RKO (cell line): ENCODE measurements around the gene ALK.

Source experiments
- DNase-seq: peaks from one replicate; pipeline ENCODE4 v3.0.0-alpha.2; 2016; ENCODE audit warnings: low spot score

The ALK gene

GRCh38 chr2:29714333-29714732 is 207.1 kb downstream of the ALK start:
- DNase-seq: no peak

DNA sequence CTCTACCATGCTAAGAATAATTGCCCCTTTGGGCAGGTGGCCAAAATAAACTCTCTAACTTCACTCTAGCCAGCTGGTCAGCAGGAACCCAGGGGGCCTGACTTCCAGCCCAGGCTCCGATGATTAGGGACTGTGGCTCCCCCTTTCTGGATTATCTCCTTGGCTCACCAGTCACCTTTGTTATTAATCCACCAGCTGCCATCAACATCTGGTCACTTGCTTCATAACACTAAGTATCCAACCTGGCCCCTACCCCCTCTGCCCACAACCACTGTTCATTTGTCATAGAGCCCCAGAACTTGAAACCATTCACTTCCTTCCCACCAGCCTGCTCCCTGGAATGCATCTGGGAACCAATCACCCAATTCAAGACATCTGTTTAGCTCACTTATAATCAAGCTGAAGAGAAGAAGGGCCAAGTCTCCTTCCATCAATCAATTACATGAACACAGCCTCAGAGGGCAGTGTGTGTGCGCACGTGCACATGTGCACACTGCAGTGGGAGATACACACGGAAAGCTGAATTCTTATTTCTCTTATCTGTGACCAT is 215.1 kb downstream of the ALK start:
- no peak for DNase-seq

- no peak for DNase-seq
Observed at GRCh38 chr2:29705616-29706015, 215.8 kb downstream of the ALK start.

GRCh38 chr2:29703336-29703735 is 218.1 kb downstream of the ALK start:
- no peak for DNase-seq

- no peak for DNase-seq
Observed at GRCh38 chr2:29702276-29702675, 219.1 kb downstream of the ALK start.

- no peak for DNase-seq
Observed at GRCh38 chr2:29700560-29700959, 220.8 kb downstream of the ALK start.

DNA sequence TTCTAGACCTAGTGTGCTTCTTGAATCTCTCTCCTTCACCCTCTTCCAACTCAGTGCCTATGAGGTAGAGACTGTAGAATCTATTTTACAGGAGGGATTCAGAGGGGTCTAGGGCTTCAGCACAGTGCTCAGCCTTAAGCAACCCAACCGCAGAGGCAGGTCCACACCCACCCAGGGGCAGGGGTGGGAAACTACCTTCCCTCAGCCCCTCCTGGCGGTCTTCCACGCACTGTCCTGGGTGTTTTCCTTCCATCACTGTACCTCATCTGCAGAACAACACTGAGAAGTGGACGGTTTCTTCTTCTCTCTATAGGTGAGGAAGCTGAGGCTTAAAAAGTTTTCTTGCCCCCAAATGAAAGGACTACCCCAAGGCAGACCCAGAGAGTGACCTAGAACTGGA is 222.3 kb downstream of the ALK start:
- DNase-seq: no peak

DNA sequence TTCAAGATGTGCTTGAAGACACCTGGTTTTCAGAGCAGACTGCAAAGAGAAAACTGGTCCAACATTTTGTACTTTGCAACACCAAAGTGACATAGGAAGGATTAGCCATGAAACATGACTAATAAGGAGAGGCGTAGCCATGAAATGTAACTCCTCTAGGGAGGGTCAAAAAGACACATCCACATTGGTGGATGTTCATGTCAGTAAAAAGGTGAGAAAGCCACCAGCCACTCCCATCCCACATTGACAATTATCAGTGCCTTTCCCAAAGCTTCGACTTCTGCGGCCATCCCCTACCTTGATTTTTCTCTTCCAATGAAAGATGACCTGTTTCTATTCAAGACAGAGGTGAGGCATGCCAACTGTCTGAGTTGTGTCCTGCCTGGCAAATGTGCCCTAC is 223.2 kb downstream of the ALK start:
- no peak for DNase-seq

DNA sequence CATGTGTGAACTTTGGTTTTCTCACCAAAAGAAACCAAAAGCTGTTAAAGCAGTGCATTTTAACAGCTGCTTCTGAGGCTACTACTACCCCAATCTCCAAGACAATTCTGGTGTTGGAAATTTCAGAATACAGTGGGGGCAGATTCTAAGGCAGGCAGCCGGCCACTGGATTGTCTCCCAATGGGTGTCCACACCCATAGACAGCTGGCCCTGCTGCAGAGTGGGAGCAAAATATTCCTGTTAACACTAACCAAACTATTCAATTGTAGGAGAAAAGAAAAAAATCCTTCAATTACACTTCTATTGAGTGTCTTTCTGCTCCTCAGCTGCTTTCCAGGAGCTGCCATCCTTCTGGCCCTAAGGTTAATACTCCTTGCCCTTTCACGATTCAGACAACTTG is 223.7 kb downstream of the ALK start:
- DNase-seq: no peak

DNA sequence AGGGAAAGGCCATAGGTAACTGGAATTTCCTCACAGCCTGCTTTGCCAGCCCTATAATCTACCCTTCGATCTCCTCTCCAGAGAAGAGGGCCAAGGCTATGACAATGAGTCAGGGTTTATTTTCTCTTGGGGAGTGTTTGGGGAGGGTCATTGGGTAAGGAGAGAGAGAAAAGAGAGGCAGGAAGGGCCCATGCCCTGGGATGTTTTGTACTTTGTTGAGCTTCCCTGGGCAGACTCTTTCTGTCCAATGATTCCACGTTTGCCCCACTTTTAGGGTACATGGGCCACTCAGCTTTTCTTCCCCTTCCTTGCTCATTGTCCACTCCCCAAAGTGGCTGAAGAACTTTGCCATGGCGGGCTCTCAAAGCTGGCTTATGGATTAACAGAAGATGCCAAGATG is 224.2 kb downstream of the ALK start:
- no peak for DNase-seq

DNA sequence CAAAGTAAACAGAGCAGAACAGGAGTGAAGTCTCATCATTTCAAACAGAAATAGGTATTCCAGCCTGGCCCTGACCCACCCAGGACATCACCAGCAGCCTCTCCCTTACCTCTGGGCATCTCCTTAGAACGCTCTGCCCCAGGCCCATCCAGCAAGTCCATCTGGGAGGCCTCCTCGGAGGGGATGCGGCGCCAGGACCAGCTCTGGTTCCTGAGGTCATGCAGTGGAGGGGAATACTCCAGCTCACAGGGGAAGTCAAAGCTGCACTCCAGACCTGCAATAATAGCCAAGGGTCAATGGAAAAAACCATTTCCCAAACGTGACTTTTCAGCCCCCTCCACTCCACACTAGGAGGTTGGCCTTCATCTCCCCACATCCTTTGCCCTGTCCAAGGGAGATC is 226.6 kb downstream of the ALK start:
- DNase-seq: no peak

- no peak for DNase-seq
Observed at GRCh38 chr2:29691391-29691950, 229.9 kb downstream of the ALK start.

GRCh38 chr2:29689666-29690065 is 231.7 kb downstream of the ALK start:
- no peak for DNase-seq

DNA sequence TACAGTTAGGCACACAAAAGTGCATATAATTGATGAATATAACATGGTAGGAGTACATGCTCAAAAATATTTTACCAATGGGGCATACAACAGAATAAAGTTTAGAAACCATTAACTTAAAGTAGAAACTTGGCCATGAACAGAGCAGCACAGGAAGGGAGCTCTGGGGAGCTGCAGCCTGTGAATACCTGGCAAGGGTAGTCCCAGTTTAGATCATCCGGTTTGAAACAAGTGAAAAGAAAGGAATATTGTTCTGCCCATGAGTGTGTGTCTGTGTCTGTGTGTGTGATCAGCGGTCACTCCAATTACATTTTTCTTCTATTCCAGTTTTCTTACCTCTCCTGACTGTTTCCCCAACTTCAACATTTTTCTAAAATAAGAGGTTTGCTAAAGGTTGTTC is 233.0 kb downstream of the ALK start:
- no peak for DNase-seq

- DNase-seq: no peak
Observed at GRCh38 chr2:29687121-29687520, 234.3 kb downstream of the ALK start.

DNA sequence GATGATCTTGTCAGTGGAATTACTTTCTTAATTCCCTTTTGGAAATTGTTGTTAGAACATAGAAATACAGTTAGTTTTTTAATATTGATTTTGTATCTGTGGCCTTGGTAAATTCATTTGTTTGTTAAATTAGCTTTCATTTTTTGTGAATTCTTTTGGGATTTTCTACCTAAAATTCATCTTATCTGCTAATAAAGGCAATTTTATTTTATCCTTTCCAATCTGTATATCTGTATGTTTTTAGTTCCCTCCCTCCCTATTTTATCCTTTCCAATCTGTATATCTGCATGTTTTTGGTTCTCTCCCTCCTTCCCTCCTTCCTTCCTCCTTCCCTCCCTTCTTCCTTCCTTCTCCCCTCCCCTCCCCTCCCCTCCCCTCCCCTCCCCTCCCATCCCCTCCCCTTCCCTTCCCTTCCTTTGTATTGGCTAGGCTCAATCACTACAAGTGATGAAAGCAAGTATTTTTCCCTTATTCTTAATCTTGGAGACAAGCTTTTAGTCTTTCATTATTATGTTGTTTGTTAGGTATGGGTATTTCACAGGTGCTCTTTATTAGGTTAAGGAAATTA is 244.4 kb downstream of the ALK start:
- DNase-seq: no peak

GRCh38 chr2:29664578-29664977 is 256.8 kb downstream of the ALK start:
- no peak for DNase-seq

GRCh38 chr2:29663268-29663667 is 258.1 kb downstream of the ALK start:
- DNase-seq: no peak

DNA sequence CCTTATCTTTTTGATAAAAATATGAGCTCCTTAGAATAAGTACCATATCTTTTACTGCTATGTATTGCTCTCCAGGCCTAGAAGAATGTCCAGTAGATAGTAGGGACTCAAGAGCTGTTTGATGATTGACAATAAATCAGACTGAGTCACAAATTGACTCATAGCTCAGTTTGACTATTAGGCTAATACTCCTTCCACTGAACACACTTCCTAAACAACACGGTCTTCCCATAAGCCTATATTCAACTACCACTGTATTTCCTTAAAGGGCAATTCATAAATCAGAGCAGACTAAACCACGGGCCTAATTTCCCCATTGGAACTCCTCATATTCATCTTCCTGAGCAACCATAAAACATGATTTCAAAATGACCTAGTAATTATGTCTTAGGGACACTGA is 258.5 kb downstream of the ALK start:
- no peak for DNase-seq

GRCh38 chr2:29660201-29660600 is 261.2 kb downstream of the ALK start:
- DNase-seq: no peak

DNA sequence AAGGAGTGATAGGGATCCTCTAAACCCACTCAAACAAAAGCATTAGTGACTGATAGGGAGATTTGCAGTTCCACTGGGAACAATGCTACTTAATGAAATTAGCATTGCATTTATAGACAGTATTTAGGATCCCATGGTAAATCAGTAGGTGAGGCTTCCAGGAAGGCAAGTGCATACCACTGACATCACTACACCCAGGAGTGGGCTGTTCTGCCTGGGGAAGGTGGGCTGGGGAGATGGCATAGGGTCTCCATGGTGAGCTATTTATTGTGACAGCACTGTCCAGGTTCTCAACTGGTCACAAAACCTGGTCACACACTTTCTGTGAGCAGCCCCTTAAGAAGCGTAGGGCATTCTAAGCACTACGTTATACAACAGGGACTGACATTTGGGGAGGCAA is 262.2 kb downstream of the ALK start:
- DNase-seq: no peak

DNA sequence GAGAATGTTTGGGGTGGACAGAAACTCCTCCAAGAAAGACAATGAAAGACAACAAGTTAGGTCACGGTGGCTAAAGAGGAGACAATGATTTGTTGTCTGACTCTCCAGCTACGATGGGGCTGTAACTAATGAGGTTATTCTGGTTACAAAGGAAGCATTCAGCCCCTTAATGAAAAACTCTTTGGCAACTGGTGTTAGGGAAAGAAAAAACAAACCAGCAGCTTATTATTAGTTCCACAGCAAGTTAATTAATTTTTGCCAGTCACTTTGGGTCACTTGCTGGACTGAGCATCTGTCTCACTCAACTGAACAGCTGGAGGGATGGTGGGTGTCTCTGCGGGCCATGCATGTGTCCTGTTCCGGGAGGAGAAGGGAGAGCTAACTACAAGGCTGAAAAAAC is 263.7 kb downstream of the ALK start:
- DNase-seq: no peak

DNA sequence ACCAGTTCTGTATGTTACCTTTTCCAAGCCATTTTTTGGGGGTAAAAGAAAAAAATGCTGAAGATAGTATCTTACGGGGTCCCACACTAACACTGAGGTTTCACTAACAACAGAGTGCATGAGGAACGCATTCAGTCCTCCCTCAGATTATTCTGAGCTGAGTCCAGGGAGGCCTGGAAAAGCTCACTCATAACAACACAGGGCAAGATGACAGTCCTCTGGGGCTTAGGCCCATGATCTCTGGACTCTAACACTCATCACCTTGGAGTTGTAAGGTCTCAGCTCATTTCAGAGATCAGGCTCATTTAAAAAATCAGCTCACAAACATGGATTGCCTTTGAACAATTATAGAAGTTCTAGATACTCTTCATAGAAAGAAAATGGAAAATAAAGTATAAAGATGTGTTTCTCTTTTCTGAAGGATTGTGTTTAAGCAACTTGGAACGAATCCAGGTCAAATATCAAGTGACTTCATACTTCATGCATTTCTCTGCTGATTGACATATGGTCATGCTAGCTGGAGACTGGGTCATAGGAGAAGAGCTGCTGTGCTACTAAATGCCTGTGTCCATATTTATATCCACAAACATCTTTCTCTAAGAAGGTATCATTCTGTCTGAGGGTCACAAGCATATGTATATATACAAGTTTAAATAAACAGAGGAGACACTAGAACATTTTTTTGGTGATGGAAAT is 265.8 kb downstream of the ALK start:
- no peak for DNase-seq

GRCh38 chr2:29650631-29651097 is 270.7 kb downstream of the ALK start:
- no peak for DNase-seq
